ENCODE measurements around the gene PIP4K2A.

- TF ChIP-seq POLR2A (IDR thresholded peaks at IDR 0.05) = no peak
- TF ChIP-seq, protein P1, sequence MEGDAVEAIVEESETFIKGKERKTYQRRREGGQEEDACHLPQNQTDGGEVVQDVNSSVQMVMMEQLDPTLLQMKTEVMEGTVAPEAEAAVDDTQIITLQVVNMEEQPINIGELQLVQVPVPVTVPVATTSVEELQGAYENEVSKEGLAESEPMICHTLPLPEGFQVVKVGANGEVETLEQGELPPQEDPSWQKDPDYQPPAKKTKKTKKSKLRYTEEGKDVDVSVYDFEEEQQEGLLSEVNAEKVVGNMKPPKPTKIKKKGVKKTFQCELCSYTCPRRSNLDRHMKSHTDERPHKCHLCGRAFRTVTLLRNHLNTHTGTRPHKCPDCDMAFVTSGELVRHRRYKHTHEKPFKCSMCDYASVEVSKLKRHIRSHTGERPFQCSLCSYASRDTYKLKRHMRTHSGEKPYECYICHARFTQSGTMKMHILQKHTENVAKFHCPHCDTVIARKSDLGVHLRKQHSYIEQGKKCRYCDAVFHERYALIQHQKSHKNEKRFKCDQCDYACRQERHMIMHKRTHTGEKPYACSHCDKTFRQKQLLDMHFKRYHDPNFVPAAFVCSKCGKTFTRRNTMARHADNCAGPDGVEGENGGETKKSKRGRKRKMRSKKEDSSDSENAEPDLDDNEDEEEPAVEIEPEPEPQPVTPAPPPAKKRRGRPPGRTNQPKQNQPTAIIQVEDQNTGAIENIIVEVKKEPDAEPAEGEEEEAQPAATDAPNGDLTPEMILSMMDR (IDR thresholded peaks at IDR 0.05) = no peak
These were observed 80.8 kb downstream of the PIP4K2A start for GRCh38 chr10:22633528-22633927.
